Activated T-helper 2 cell treated with anti-CD3 and anti-CD28 coated beads, Interferon-gamma antibody, Interleukin-2, Interleukin-4, amounts not matched to agents 10 μg/mL and 5 μg/mL and 100 μg/mL, durations not matched to agents 14 hours and 24 hours and 36 hours (primary cell): Measurements from ENCODE around the gene PGF. TPM values are rescaled to one million over a fixed set of nuclear protein-coding genes. Genes with fewer than 3 reads are reported as not detected.

ENCODE experiments used
- DNase-seq: peaks from one replicate; pipeline ENCODE4 v3.0.0; 2021; ENCODE audit warnings: low spot score
- H3K27ac Mint-ChIP-seq: one replicate; pipeline ENCODE4 v1.8.0; 2021; ENCODE audit warnings: mixed read lengths
- H3K27me3 Mint-ChIP-seq: one replicate; pipeline ENCODE4 v1.8.0; 2021; ENCODE audit warnings: low read depth, mixed read lengths
- H3K36me3 Mint-ChIP-seq: one replicate; pipeline ENCODE4 v1.8.0; 2021; ENCODE audit warnings: low read depth, mixed read lengths
- H3K4me1 Mint-ChIP-seq: one replicate; pipeline ENCODE4 v1.8.0; 2021; ENCODE audit warnings: low read depth, mixed read lengths
- H3K4me3 Mint-ChIP-seq: one replicate; pipeline ENCODE4 v1.8.0; 2021; ENCODE audit warnings: low read depth, mild to moderate bottlenecking, moderate library complexity, mixed read lengths
- H3K9me3 Mint-ChIP-seq: one replicate; pipeline ENCODE4 v1.8.0; 2021; ENCODE audit warnings: mixed read lengths
- intact Hi-C: fragments of 100-400 bp; cut with micrococcal nuclease; formaldehyde crosslinking; loops from one replicate; pipeline ENCODE4 v1.15.1; 2023
- total RNA-seq: library from RNA; stranded (reverse); gene quantifications from 2 replicates; pipeline ENCODE4 v1.2.3, GENCODE V29; 2022

Gene PGF
- total RNA-seq, 1 donor from 2014 or later, result 0.39 TPM

GRCh38 chr14:74950795-74951442, 4.5 kb downstream of the PGF start:
- Mint-ChIP-seq H3K9me3 (no peaks in the 10 kb centered on the region), H3K4me1 (peaks cover 6% of the 10 kb centered on the region), H3K4me3 (no peak overlapping the region), H3K27me3 (peaks cover 2% of the 10 kb centered on the region), H3K36me3 (no peaks in the 10 kb centered on the region), H3K27ac (no peak overlapping the region)
- DNase-seq, result no peak
- intact Hi-C loops, result no loop called here

- Mint-ChIP-seq H3K36me3 (no peaks in the 10 kb centered on the region), H3K27ac (no peak overlapping the region), H3K27me3 (no peaks in the 10 kb centered on the region), H3K9me3 (no peaks in the 10 kb centered on the region), H3K4me1 (peaks cover 6% of the 10 kb centered on the region), H3K4me3 (no peak overlapping the region)
- intact Hi-C loops, result loop anchor here (5.0 to 10.0 kb wide), 2 partner anchors 52 to 355 kb away; partner anchors contain the start of gene EIF2B2
- no peak for DNase-seq
Measured at GRCh38 chr14:74949859-74950573, 5.4 kb downstream of the PGF start.

- DNase-seq, result no peak
- no peak overlapping the region for H3K4me3 Mint-ChIP-seq
- no peaks in the 10 kb centered on the region for H3K27me3 Mint-ChIP-seq
- intact Hi-C loops, result loop anchor here (5.0 to 10.0 kb wide), 2 partner anchors 53 to 356 kb away; partner anchors contain the start of gene EIF2B2
- H3K4me1 Mint-ChIP-seq, result peaks cover 6% of the 10 kb centered on the region
- no peaks in the 10 kb centered on the region for H3K36me3 Mint-ChIP-seq
- H3K9me3 Mint-ChIP-seq, result no peaks in the 10 kb centered on the region
- H3K27ac Mint-ChIP-seq, result no peak overlapping the region
Measured at GRCh38 chr14:74949191-74949601, 6.2 kb downstream of the PGF start.

- Mint-ChIP-seq H3K27ac (no peak overlapping the region), H3K36me3 (no peaks in the 10 kb centered on the region)
- no peak for DNase-seq
Measured at GRCh38 chr14:74948228-74949175, 6.9 kb downstream of the PGF start.

GRCh38 chr14:74947353-74948227, 7.8 kb downstream of the PGF start:
- no peaks in the 10 kb centered on the region for H3K9me3 Mint-ChIP-seq
- no peaks in the 10 kb centered on the region for H3K27me3 Mint-ChIP-seq
- H3K4me1 Mint-ChIP-seq, result peaks cover 11% of the 10 kb centered on the region
- no peaks in the 10 kb centered on the region for H3K36me3 Mint-ChIP-seq
- intact Hi-C loops, result loop anchor here (5.0 to 10.0 kb wide), 2 partner anchors 55 to 357 kb away; partner anchors contain the start of gene EIF2B2
- H3K27ac Mint-ChIP-seq, result no peak overlapping the region
- H3K4me3 Mint-ChIP-seq, result no peak overlapping the region
- no peak for DNase-seq

More at GRCh38 chr14:74948228-74949175, 6.9 kb downstream of the PGF start:
- H3K4me1 Mint-ChIP-seq, result peaks cover 6% of the 10 kb centered on the region
- intact Hi-C loops, result loop anchor here (5.0 to 10.0 kb wide), 2 partner anchors 54 to 356 kb away; partner anchors contain the start of gene EIF2B2
- H3K9me3 Mint-ChIP-seq, result no peaks in the 10 kb centered on the region
- H3K27me3 Mint-ChIP-seq, result no peaks in the 10 kb centered on the region
- no peak overlapping the region for H3K4me3 Mint-ChIP-seq

GRCh38 chr14:74946659-74947281, 8.6 kb downstream of the PGF start:
- H3K4me1 Mint-ChIP-seq, result peaks cover 16% of the 10 kb centered on the region
- intact Hi-C loops, result loop anchor here (5.0 to 10.0 kb wide), 2 partner anchors 56 to 358 kb away; partner anchors contain the start of gene EIF2B2
- H3K9me3 Mint-ChIP-seq, result no peaks in the 10 kb centered on the region
- no peaks in the 10 kb centered on the region for H3K27me3 Mint-ChIP-seq
- DNase-seq, result no peak
- H3K36me3 Mint-ChIP-seq, result no peaks in the 10 kb centered on the region
- H3K4me3 Mint-ChIP-seq, result no peak overlapping the region
- H3K27ac Mint-ChIP-seq, result no peak overlapping the region

- peaks cover 23% of the 10 kb centered on the region for H3K4me1 Mint-ChIP-seq
- intact Hi-C loops, result loop anchor here (1.0 to 10.0 kb wide), 3 partner anchors 56 to 359 kb away; partner anchors contain the start of gene EIF2B2
- H3K36me3 Mint-ChIP-seq, result no peaks in the 10 kb centered on the region
- no peaks in the 10 kb centered on the region for H3K9me3 Mint-ChIP-seq
- peak; percentile 63 for DNase-seq
- no peak overlapping the region for H3K4me3 Mint-ChIP-seq
- no peaks in the 10 kb centered on the region for H3K27me3 Mint-ChIP-seq
- no peak overlapping the region for H3K27ac Mint-ChIP-seq
Measured at GRCh38 chr14:74945852-74946658, 9.3 kb downstream of the PGF start.

- no peak overlapping the region for H3K4me3 Mint-ChIP-seq
- H3K9me3 Mint-ChIP-seq, result no peaks in the 10 kb centered on the region
- no peaks in the 10 kb centered on the region for H3K27me3 Mint-ChIP-seq
- no peaks in the 10 kb centered on the region for H3K36me3 Mint-ChIP-seq
- no peak overlapping the region for H3K27ac Mint-ChIP-seq
- H3K4me1 Mint-ChIP-seq, result peaks cover 25% of the 10 kb centered on the region
- intact Hi-C loops, result loop anchor here (1.0 to 10.0 kb wide), 3 partner anchors 57 to 359 kb away; partner anchors contain the start of gene EIF2B2
- DNase-seq, result no peak
Measured at GRCh38 chr14:74945261-74945851, 10.0 kb downstream of the PGF start.

- Mint-ChIP-seq H3K27me3 (no peaks in the 10 kb centered on the region), H3K9me3 (peaks cover 3% of the 10 kb centered on the region), H3K27ac (peak overlapping the region; percentile 47), H3K4me3 (peak overlapping the region; percentile 41), H3K36me3 (no peaks in the 10 kb centered on the region), H3K4me1 (peaks cover 33% of the 10 kb centered on the region)
- intact Hi-C loops, result loop anchor here (10.0 kb wide), 1 partner anchor 362 kb away; no protein-coding TSS in a partner anchor
- DNase-seq, result no peak
Measured at GRCh38 chr14:74942608-74943007, 12.8 kb downstream of the PGF start.

- H3K4me3 Mint-ChIP-seq, result peak overlapping the region; percentile 73
- H3K36me3 Mint-ChIP-seq, result no peaks in the 10 kb centered on the region
- H3K27ac Mint-ChIP-seq, result peak overlapping the region; percentile 90
- H3K4me1 Mint-ChIP-seq, result peaks cover 34% of the 10 kb centered on the region
- no peak for DNase-seq
- intact Hi-C loops, result loop anchor here (10.0 kb wide), 1 partner anchor 363 kb away; no protein-coding TSS in a partner anchor
- peaks cover 3% of the 10 kb centered on the region for H3K9me3 Mint-ChIP-seq
- H3K27me3 Mint-ChIP-seq, result no peaks in the 10 kb centered on the region
Measured at GRCh38 chr14:74942181-74942580, 13.2 kb downstream of the PGF start.
